Body of pancreas (tissue), 4 donors: ENCODE measurements around the gene NPY. TPM values are rescaled to one million over a fixed set of nuclear protein-coding genes. Genes with fewer than 3 reads are reported as not detected.

Source experiments
- ATAC-seq: fragments of 150-250 bp; one replicate; pipeline ENCODE4 v1.9.1; 2016
- DNase-seq, 4 donors: peaks; one replicate each; pipeline ENCODE4 v3.0.0-alpha.2; 2019
- H3K27ac ChIP-seq, 4 donors: fragments of 200-600 bp; sonication (generic); 1 replicate in 3 of 4; 2 replicates in 1 of 4; pipeline versions ENCODE4 v1.5.1 to v1.6.1; 2016 to 2019; ENCODE audit warnings: mild to moderate bottlenecking in 1 of 4, mixed read lengths in 1 of 4, moderate library complexity in 1 of 4
- H3K27me3 ChIP-seq, 2 donors: fragments of 200-600 bp; sonication (generic); one replicate each; pipeline ENCODE4 v1.6.0; 2016; ENCODE audit warnings: mild to moderate bottlenecking in 1 of 2
- H3K36me3 ChIP-seq, 2 donors: fragments of 200-600 bp; sonication (generic); replicated peaks in 1 of 2; 2 replicates each; pipeline ENCODE4 v1.5.1; 2016; ENCODE audit warnings: low read depth in 2 of 2; ENCODE audit not compliant: insufficient read depth in 1 of 2
- H3K4me1 ChIP-seq: fragments of 200-600 bp; sonication (generic); one replicate; pipeline ENCODE4 v1.6.0; 2016
- H3K4me3 ChIP-seq, 2 donors: fragments of 200-600 bp; sonication (generic); 1 replicate in 1 of 2; 2 replicates in 1 of 2; pipeline ENCODE4 v1.5.1; 2016 to 2019
- H3K9me3 ChIP-seq, 3 donors: fragments of 200-600 bp; sonication (generic); 1 replicate in 2 of 3; 2 replicates in 1 of 3; pipeline ENCODE4 v1.5.1; 2016
- POLR2A ChIP-seq, 3 donors: fragments of 450-650 bp; IDR thresholded peaks; one replicate each; pipeline ENCODE4 v1.6.1; 2016; ENCODE audit warnings: antibody characterized with exemption in 3 of 3, mild to moderate bottlenecking in 2 of 3
- WGBS, 2 donors: methylation state at CpG; one replicate each; pipeline ENCODE4 v1.1.5; 2017; 5-methylcytosine and 5-hydroxymethylcytosine counted together
- intact Hi-C: fragments of 100-400 bp; cut with DNase I; formaldehyde crosslinking; loops from one replicate; pipeline ENCODE4 v1.15.1; 2023
- total RNA-seq, 2 donors: library from RNA; depleted of rRNA; stranded (reverse); fragments of >200 nt; gene quantifications; one replicate each; pipeline ENCODE4 v1.1.0, GENCODE V29; 2016
- TF ChIP-seq, protein P1 (sequence below), 7 experiments: fragments of 450-650 bp in 4 of 7; fragments of 200-600 bp in 3 of 7; sonication (generic) in 3 of 7; IDR thresholded peaks; one replicate each; pipeline ENCODE4 v1.5.1; 2016 to 2019; ENCODE audit warnings: antibody characterized with exemption in 7 of 7

The NPY gene
- total RNA-seq, 2 donors from 2014 or later: 6.3 to 8.6 TPM

DNA sequence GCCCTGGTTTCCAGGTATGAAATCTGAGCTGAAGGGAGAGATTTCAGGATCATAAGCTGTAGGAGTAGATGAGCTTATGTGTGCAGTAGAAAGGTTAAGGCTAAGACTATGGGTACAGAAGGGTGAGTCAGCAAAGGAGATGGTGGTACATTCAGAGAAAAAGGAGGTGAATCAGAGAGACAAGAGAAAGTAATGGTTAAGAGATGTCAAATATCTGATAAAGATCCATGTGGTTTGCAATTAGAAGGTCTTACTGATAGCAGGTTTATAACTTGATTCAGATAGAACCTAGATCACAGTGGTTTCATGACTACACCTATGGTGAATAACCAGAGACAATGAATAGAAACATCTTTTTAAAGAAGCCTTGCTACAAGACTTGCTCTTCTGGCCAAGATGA, 4.5 kb upstream of the NPY start:
- Histone ChIP-seq H3K4me3 (no peak overlapping the region), H3K36me3 (no peaks in the 10 kb centered on the region), H3K27me3 (peaks cover 0 to 6% of the 10 kb centered on the region in 2 donors), H3K27ac (no peak overlapping the region), H3K9me3 (no peaks in the 10 kb centered on the region), H3K4me1 (peaks cover 6% of the 10 kb centered on the region)
- ATAC-seq (no peak), DNase-seq (no peak)
- TF ChIP-seq, protein P1, sequence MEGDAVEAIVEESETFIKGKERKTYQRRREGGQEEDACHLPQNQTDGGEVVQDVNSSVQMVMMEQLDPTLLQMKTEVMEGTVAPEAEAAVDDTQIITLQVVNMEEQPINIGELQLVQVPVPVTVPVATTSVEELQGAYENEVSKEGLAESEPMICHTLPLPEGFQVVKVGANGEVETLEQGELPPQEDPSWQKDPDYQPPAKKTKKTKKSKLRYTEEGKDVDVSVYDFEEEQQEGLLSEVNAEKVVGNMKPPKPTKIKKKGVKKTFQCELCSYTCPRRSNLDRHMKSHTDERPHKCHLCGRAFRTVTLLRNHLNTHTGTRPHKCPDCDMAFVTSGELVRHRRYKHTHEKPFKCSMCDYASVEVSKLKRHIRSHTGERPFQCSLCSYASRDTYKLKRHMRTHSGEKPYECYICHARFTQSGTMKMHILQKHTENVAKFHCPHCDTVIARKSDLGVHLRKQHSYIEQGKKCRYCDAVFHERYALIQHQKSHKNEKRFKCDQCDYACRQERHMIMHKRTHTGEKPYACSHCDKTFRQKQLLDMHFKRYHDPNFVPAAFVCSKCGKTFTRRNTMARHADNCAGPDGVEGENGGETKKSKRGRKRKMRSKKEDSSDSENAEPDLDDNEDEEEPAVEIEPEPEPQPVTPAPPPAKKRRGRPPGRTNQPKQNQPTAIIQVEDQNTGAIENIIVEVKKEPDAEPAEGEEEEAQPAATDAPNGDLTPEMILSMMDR (IDR thresholded peaks at IDR 0.05): no peak
- TF ChIP-seq POLR2A (IDR thresholded peaks at IDR 0.05): no peak
- intact Hi-C loops: no loop called here

DNA sequence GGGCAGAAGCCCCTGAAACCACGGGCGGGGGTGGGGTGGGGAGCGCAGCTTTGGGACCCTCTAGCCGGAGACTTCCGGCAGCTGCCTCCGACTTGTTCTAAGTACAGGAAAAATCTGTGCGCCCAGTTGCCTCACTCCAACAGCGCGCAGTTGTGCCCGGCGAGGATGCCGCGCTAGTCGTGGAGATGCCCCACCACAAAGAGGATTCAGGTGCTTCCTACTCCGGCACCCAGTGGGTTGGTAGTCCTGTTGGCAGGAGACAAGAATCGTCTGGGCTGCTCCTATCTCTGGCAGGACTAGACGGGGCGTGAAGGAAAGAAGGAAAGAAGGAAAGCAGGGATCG, 465 bp upstream of the NPY start:
- peaks cover 14% of the 10 kb centered on the region for H3K4me1 ChIP-seq
- DNase-seq (no peak), ATAC-seq (no peak)
- H3K4me3 ChIP-seq: no peak overlapping the region
- intact Hi-C loops: no loop called here
- H3K9me3 ChIP-seq: no peaks in the 10 kb centered on the region
- H3K27me3 ChIP-seq: peaks cover 0 to 19% of the 10 kb centered on the region in 2 donors
- WGBS, 2 donors: 2 to 3% methylated on average over 18 to 19 of the region's 19 CpGs
- H3K27ac ChIP-seq: no peak overlapping the region
- TF ChIP-seq POLR2A (IDR thresholded peaks at IDR 0.05): no peak
- TF ChIP-seq, protein P1 (IDR thresholded peaks at IDR 0.05): no peak
- H3K36me3 ChIP-seq: no peaks in the 10 kb centered on the region

DNA sequence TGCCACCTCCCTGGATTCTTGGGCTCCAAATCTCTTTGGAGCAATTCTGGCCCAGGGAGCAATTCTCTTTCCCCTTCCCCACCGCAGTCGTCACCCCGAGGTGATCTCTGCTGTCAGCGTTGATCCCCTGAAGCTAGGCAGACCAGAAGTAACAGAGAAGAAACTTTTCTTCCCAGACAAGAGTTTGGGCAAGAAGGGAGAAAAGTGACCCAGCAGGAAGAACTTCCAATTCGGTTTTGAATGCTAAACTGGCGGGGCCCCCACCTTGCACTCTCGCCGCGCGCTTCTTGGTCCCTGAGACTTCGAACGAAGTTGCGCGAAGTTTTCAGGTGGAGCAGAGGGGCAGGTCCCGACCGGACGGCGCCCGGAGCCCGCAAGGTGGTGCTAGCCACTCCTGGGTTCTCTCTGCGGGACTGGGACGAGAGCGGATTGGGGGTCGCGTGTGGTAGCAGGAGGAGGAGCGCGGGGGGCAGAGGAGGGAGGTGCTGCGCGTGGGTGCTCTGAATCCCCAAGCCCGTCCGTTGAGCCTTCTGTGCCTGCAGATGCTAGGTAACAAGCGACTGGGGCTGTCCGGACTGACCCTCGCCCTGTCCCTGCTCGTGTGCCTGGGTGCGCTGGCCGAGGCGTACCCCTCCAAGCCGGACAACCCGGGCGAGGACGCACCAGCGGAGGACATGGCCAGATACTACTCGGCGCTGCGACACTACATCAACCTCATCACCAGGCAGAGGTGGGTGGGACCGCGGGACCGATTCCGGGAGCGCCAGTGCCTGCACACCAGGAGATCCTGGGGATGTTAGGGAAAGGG, 913 bp downstream of the NPY start:
- peak in 2 of 4 donors; percentile 10 to 16 for DNase-seq

DNA sequence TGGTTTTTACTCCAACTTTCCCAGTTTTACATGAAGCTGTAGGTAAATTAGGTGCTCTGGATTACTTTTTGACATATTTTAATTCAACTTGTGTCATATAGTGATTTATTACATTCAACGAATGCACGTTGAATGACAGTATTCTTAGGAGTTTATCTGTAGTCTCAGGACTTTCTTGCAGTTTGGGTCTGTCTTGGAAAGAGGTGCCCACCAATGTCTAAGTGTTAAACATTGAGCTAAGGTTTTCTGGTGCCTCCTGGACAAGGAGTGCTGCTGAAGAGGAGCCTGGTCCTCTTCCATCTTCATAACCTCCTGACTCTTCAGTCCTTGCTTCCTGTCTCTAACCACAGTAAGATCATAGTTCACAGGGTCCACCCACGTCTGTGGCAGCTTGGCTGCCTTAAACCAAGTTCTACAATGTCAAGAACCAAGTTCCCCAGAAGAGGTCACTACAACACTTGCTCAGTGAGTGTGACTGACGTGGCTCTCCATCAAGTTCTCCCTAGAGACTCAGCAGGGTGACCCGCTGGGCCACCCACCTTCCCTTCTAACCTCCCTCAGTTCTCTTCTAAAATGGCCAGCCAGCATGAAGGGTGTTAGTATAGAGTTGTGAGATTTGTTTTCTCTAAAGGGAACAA, 6.1 kb downstream of the NPY start:
- H3K27me3 ChIP-seq: peaks cover 0 to 8% of the 10 kb centered on the region in 2 donors
- DNase-seq (peak in 3 of 4 donors; percentile 18 to 34 (median 21)), ATAC-seq (peak; percentile 71)
- no peaks in the 10 kb centered on the region for H3K9me3 ChIP-seq
- WGBS, 2 donors: 12 to 19% methylated on average over 5 of the region's 5 CpGs
- H3K4me3 ChIP-seq: no peak overlapping the region
- H3K4me1 ChIP-seq: peaks cover 2% of the 10 kb centered on the region
- H3K27ac ChIP-seq: no peak overlapping the region
- TF ChIP-seq, protein P1 (IDR thresholded peaks at IDR 0.05): peak; percentile 7 to 55 (median 40)
- TF ChIP-seq POLR2A (IDR thresholded peaks at IDR 0.05): no peak
- H3K36me3 ChIP-seq: no peaks in the 10 kb centered on the region
- intact Hi-C loops: no loop called here

More for the DNA sequence above, 913 bp downstream of the NPY start:
- WGBS, 2 donors: 1 to 6% methylated on average over 34 to 46 of the region's 51 CpGs
- no peaks in the 10 kb centered on the region for H3K36me3 ChIP-seq
- intact Hi-C loops: no loop called here
- H3K4me1 ChIP-seq: peaks cover 14% of the 10 kb centered on the region
- ATAC-seq: no peak
- no peak overlapping the region for H3K4me3 ChIP-seq
- TF ChIP-seq, protein P1 (IDR thresholded peaks at IDR 0.05): peak in 2 of 7 experiments; percentile 8 to 12
- no peak for TF ChIP-seq POLR2A (IDR thresholded peaks at IDR 0.05)
- no peak overlapping the region for H3K27ac ChIP-seq
- no peaks in the 10 kb centered on the region for H3K9me3 ChIP-seq
- H3K27me3 ChIP-seq: peaks cover 0 to 19% of the 10 kb centered on the region in 2 donors
